Measurements from ENCODE around the gene STBD1.

Gene STBD1

GRCh38 chr4:76293772-76294171 is 12.8 kb upstream of the STBD1 start:
- H3K9me2 ChIP-seq (replicated peaks; ENCODE audit: insufficient read depth, low read length) = no peaks in the 10 kb centered on the region

GRCh38 chr4:76296286-76296820 is 10.2 kb upstream of the STBD1 start:
- peaks cover 25% of the 10 kb centered on the region for H3K4me1 ChIP-seq (ENCODE audit: low read length)
- H3K27me3 ChIP-seq (replicated peaks; ENCODE audit: insufficient read depth, low read length) = no peaks in the 10 kb centered on the region
- peaks cover 9% of the 10 kb centered on the region; the same call in 1 of the 2 replicates for H3F3A ChIP-seq (ENCODE audit: insufficient read depth, low read length)
- no peak overlapping the region for H3K4me3 ChIP-seq (ENCODE audit: low read length)
- DNase-seq = no peak
- H2AFZ ChIP-seq (ENCODE audit: low read length) = no peak overlapping the region
- H3K9me3 ChIP-seq (replicated peaks; ENCODE audit: insufficient read depth, low read length) = no peaks in the 10 kb centered on the region
- H4K20me1 ChIP-seq (ENCODE audit: insufficient read depth, low read length) = no peaks in the 10 kb centered on the region
- H3K4me2 ChIP-seq (ENCODE audit: low read depth, low read length) = no peak overlapping the region
- no peak overlapping the region for H3K27ac ChIP-seq (ENCODE audit: low read length)
- H3K9me2 ChIP-seq (replicated peaks; ENCODE audit: insufficient read depth, low read length) = no peaks in the 10 kb centered on the region
- TF ChIP-seq CTCF (IDR thresholded peaks at IDR 0.05; ENCODE audit: low read length) (no peak), EZH2 (optimal IDR thresholded peaks at IDR 0.05; ENCODE audit: low read depth, low read length) (no peak), EZH2phosphoT487 (IDR thresholded peaks at IDR 0.05; ENCODE audit: low read length) (no peak)
- H3K36me3 ChIP-seq (replicated peaks; ENCODE audit: insufficient read depth, low read length) = no peaks in the 10 kb centered on the region
- H3K79me2 ChIP-seq (ENCODE audit: low read length) = no peaks in the 10 kb centered on the region
- H3K9ac ChIP-seq (ENCODE audit: low read length) = no peak overlapping the region

More at GRCh38 chr4:76293772-76294171, 12.8 kb upstream of the STBD1 start:
- DNase-seq = no peak
- no peak overlapping the region for H3K4me2 ChIP-seq (ENCODE audit: low read depth, low read length)
- no peaks in the 10 kb centered on the region for H3K9me3 ChIP-seq (replicated peaks; ENCODE audit: insufficient read depth, low read length)
- peaks cover 5% of the 10 kb centered on the region; the same call in 1 of the 2 replicates for H3K4me1 ChIP-seq (ENCODE audit: low read length)
- H3K27me3 ChIP-seq (replicated peaks; ENCODE audit: insufficient read depth, low read length) = no peaks in the 10 kb centered on the region
- TF ChIP-seq EZH2phosphoT487 (IDR thresholded peaks at IDR 0.05; ENCODE audit: low read length) (no peak), CTCF (IDR thresholded peaks at IDR 0.05; ENCODE audit: low read length) (no peak), EZH2 (optimal IDR thresholded peaks at IDR 0.05; ENCODE audit: low read depth, low read length) (no peak)
- H3K9ac ChIP-seq (ENCODE audit: low read length) = no peak overlapping the region
- no peaks in the 10 kb centered on the region for H3K36me3 ChIP-seq (replicated peaks; ENCODE audit: insufficient read depth, low read length)
- H3K79me2 ChIP-seq (ENCODE audit: low read length) = no peaks in the 10 kb centered on the region
- no peaks in the 10 kb centered on the region for H4K20me1 ChIP-seq (ENCODE audit: insufficient read depth, low read length)
- H3K4me3 ChIP-seq (ENCODE audit: low read length) = no peak overlapping the region
- no peak overlapping the region for H3K27ac ChIP-seq (ENCODE audit: low read length)
- no peaks in the 10 kb centered on the region for H3F3A ChIP-seq (ENCODE audit: insufficient read depth, low read length)
- H2AFZ ChIP-seq (ENCODE audit: low read length) = no peak overlapping the region

GRCh38 chr4:76298227-76298626 is 8.3 kb upstream of the STBD1 start:
- H3K27me3 ChIP-seq (replicated peaks; ENCODE audit: insufficient read depth, low read length) = no peaks in the 10 kb centered on the region
- TF ChIP-seq EZH2 (optimal IDR thresholded peaks at IDR 0.05; ENCODE audit: low read depth, low read length) (no peak), CTCF (IDR thresholded peaks at IDR 0.05; ENCODE audit: low read length) (no peak), EZH2phosphoT487 (IDR thresholded peaks at IDR 0.05; ENCODE audit: low read length) (no peak)
- H3K79me2 ChIP-seq (ENCODE audit: low read length) = no peaks in the 10 kb centered on the region
- H3K4me1 ChIP-seq (ENCODE audit: low read length) = peaks cover 39% of the 10 kb centered on the region
- no peak overlapping the region for H3K9ac ChIP-seq (ENCODE audit: low read length)
- H3K4me2 ChIP-seq (ENCODE audit: low read depth, low read length) = no peak overlapping the region
- H3F3A ChIP-seq (ENCODE audit: insufficient read depth, low read length) = peaks cover 18% of the 10 kb centered on the region
- no peak overlapping the region for H2AFZ ChIP-seq (ENCODE audit: low read length)
- no peaks in the 10 kb centered on the region for H3K9me3 ChIP-seq (replicated peaks; ENCODE audit: insufficient read depth, low read length)
- no peaks in the 10 kb centered on the region for H3K9me2 ChIP-seq (replicated peaks; ENCODE audit: insufficient read depth, low read length)
- no peaks in the 10 kb centered on the region for H3K36me3 ChIP-seq (replicated peaks; ENCODE audit: insufficient read depth, low read length)
- H3K4me3 ChIP-seq (ENCODE audit: low read length) = no peak overlapping the region
- no peaks in the 10 kb centered on the region for H4K20me1 ChIP-seq (ENCODE audit: insufficient read depth, low read length)
- no peak overlapping the region for H3K27ac ChIP-seq (ENCODE audit: low read length)
- no peak for DNase-seq
